Kasumi-1 (cell line): ENCODE data around the gene CCL24.
"Not testable (repeated sequence)": the region's sequence is repeated elsewhere in the genome, so short reads cannot be mapped to it uniquely, and the experiment has no call there.

Source experiments
- DNase-seq, 2 experiments: peaks; one replicate each; lab custom pipeline; 2025; lab: John Stamatoyannopoulos, UW

CCL24 gene

GRCh38 chr7:75819711-75820110, 6.1 kb upstream of the CCL24 start:
- no peak for DNase-seq

GRCh38 chr7:75818472-75818871, 4.9 kb upstream of the CCL24 start:
- DNase-seq, result peak; percentile 7 to 16

- DNase-seq, result peak; percentile 5 to 18
Observed at GRCh38 chr7:75817116-75817515, 3.5 kb upstream of the CCL24 start.

GRCh38 chr7:75815418-75816064, 1.9 kb upstream of the CCL24 start:
- DNase-seq, result no peak

- no peak for DNase-seq
Observed at GRCh38 chr7:75814407-75814947, 871 bp upstream of the CCL24 start.

- DNase-seq, result no peak
Observed at GRCh38 chr7:75813084-75813483, 522 bp downstream of the CCL24 start.

- DNase-seq, result no peak
Observed at GRCh38 chr7:75811894-75812678, 1.5 kb downstream of the CCL24 start.

GRCh38 chr7:75809396-75809795, 4.2 kb downstream of the CCL24 start:
- no peak for DNase-seq

- no peak for DNase-seq
Observed at GRCh38 chr7:75808106-75808505, 5.5 kb downstream of the CCL24 start.

- DNase-seq, result no peak
Observed at GRCh38 chr7:75807452-75807851, 6.2 kb downstream of the CCL24 start.

- no peak for DNase-seq
Observed at GRCh38 chr7:75806560-75807307, 6.9 kb downstream of the CCL24 start.

GRCh38 chr7:75804705-75805104, 8.9 kb downstream of the CCL24 start:
- no peak for DNase-seq

- DNase-seq, result no peak
Observed at GRCh38 chr7:75804004-75804403, 9.6 kb downstream of the CCL24 start.

GRCh38 chr7:75802552-75802821, 11.1 kb downstream of the CCL24 start:
- DNase-seq, result no peak

- no peak for DNase-seq
Observed at GRCh38 chr7:75798770-75799169, 14.8 kb downstream of the CCL24 start.

GRCh38 chr7:75796420-75796819, 17.2 kb downstream of the CCL24 start:
- DNase-seq, result no peak

- DNase-seq, result peak; percentile 14 to 33
Observed at GRCh38 chr7:75795831-75796285, 17.7 kb downstream of the CCL24 start.

- DNase-seq, result no peak
Observed at GRCh38 chr7:75793676-75794075, 19.9 kb downstream of the CCL24 start.

GRCh38 chr7:75792567-75792966, 21.0 kb downstream of the CCL24 start:
- not testable (repeated sequence) for DNase-seq

GRCh38 chr7:75789361-75789924, 24.2 kb downstream of the CCL24 start:
- DNase-seq, result no peak

GRCh38 chr7:75788154-75788847, 25.3 kb downstream of the CCL24 start:
- not testable (repeated sequence) for DNase-seq

- not testable (repeated sequence) for DNase-seq
Observed at GRCh38 chr7:75783058-75783457, 30.5 kb downstream of the CCL24 start.
